ENCODE measurements around the gene NLRP5. TPM values are rescaled to one million over a fixed set of nuclear protein-coding genes. Genes with fewer than 3 reads are reported as not detected.
A peak's percentile ranks its signal among the peaks of the same experiment; 100 is the strongest.

NLRP5 gene
- total and polyA plus RNA-seq, 12 donors: not detected

GRCh38 chr19:56071151-56071550, 84.6 kb downstream of the NLRP5 start:
- Histone ChIP-seq H3K4me3 (no peak overlapping the region), H3K27ac (no peak overlapping the region), H3K27me3 (peaks cover 0 to 11% (median 4%) of the 10 kb centered on the region in 7 donors), H3K36me3 (no peaks in the 10 kb centered on the region), H3K9me3 (no peaks in the 10 kb centered on the region), H3K4me1 (peaks cover 0 to 8% (median 6%) of the 10 kb centered on the region in 9 donors)
- ATAC-seq (no peak), DNase-seq (no peak)
- intact Hi-C loops (cut with DNase I): loop anchor here in 3 of 10 donors (10.0 kb wide), 2 partner anchors 264 to 284 kb away; no protein-coding TSS in a partner anchor
- TF ChIP-seq, protein P1, sequence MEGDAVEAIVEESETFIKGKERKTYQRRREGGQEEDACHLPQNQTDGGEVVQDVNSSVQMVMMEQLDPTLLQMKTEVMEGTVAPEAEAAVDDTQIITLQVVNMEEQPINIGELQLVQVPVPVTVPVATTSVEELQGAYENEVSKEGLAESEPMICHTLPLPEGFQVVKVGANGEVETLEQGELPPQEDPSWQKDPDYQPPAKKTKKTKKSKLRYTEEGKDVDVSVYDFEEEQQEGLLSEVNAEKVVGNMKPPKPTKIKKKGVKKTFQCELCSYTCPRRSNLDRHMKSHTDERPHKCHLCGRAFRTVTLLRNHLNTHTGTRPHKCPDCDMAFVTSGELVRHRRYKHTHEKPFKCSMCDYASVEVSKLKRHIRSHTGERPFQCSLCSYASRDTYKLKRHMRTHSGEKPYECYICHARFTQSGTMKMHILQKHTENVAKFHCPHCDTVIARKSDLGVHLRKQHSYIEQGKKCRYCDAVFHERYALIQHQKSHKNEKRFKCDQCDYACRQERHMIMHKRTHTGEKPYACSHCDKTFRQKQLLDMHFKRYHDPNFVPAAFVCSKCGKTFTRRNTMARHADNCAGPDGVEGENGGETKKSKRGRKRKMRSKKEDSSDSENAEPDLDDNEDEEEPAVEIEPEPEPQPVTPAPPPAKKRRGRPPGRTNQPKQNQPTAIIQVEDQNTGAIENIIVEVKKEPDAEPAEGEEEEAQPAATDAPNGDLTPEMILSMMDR (IDR thresholded peaks at IDR 0.05): peak in 1 of 9 donors; percentile 25
- WGBS, 2 donors: 64 to 72% methylated on average over 4 of the region's 4 CpGs

- TF ChIP-seq, protein P1 (IDR thresholded peaks at IDR 0.05): peak; percentile 71 to 91 (median 85)
- peak in 1 of 2 donors; percentile 60 for DNase-seq
- H3K9me3 ChIP-seq: no peaks in the 10 kb centered on the region
- no peak overlapping the region for H3K27ac ChIP-seq
- intact Hi-C loops (cut with DNase I): loop anchor here (1.0 to 10.0 kb wide), 11 partner anchors 94 to 278 kb away; no protein-coding TSS in a partner anchor
- H3K27me3 ChIP-seq: no peaks in the 10 kb centered on the region
- H3K4me1 ChIP-seq: peaks cover 2 to 11% (median 8%) of the 10 kb centered on the region in 9 donors
- H3K4me3 ChIP-seq: no peak overlapping the region
- 6 to 8% methylated on average over 5 of the region's 5 CpGs for WGBS, 2 donors
- H3K36me3 ChIP-seq: no peaks in the 10 kb centered on the region
- ATAC-seq: peak; percentile 23 to 64 (median 44)
These were observed 89.9 kb downstream of the NLRP5 start for GRCh38 chr19:56076498-56076897.

GRCh38 chr19:56079609-56080008, 93.0 kb downstream of the NLRP5 start:
- peaks cover 2 to 15% (median 10%) of the 10 kb centered on the region in 9 donors for H3K4me1 ChIP-seq
- no peaks in the 10 kb centered on the region for H3K27me3 ChIP-seq
- H3K4me3 ChIP-seq: no peak overlapping the region
- intact Hi-C loops (cut with DNase I): loop anchor here (2.0 to 10.0 kb wide), 11 partner anchors 78 to 275 kb away; no protein-coding TSS in a partner anchor
- DNase-seq (no peak), ATAC-seq (no peak)
- TF ChIP-seq, protein P1 (IDR thresholded peaks at IDR 0.05): no peak
- WGBS, 2 donors: 57 to 64% methylated on average over 6 to 7 of the region's 7 CpGs
- no peaks in the 10 kb centered on the region for H3K9me3 ChIP-seq
- no peaks in the 10 kb centered on the region for H3K36me3 ChIP-seq
- no peak overlapping the region for H3K27ac ChIP-seq

GRCh38 chr19:56080669-56081401, 94.3 kb downstream of the NLRP5 start:
- WGBS, 2 donors: 3 to 5% methylated on average over 34 to 36 of the region's 36 CpGs
- peak overlapping the region; percentile 19 to 61 (median 51) for H3K4me3 ChIP-seq
- DNase-seq (peak; percentile 83 to 86), ATAC-seq (peak; percentile 70 to 93 (median 78))
- no peaks in the 10 kb centered on the region for H3K27me3 ChIP-seq
- peak overlapping the region in 7 of 10 donors; percentile 3 to 62 (median 41) for H3K27ac ChIP-seq
- no peaks in the 10 kb centered on the region for H3K9me3 ChIP-seq
- TF ChIP-seq, protein P1 (IDR thresholded peaks at IDR 0.05): peak; percentile 32 to 65 (median 59)
- intact Hi-C loops (cut with DNase I): loop anchor here in 4 of 10 donors (2.0 to 10.0 kb wide), 4 partner anchors 76 to 254 kb away; no protein-coding TSS in a partner anchor
- H3K36me3 ChIP-seq: peaks cover 0 to 6% (median 0%) of the 10 kb centered on the region in 9 donors
- H3K4me1 ChIP-seq: peaks cover 2 to 15% (median 10%) of the 10 kb centered on the region in 9 donors

Measured in heart right ventricle (tissue), 16 donors.